Gastrocnemius medialis (tissue), 4 donors: Measurements from ENCODE around the gene EFEMP1. TPM values are rescaled to one million over a fixed set of nuclear protein-coding genes. Genes with fewer than 3 reads are reported as not detected.

Source experiments
- ATAC-seq, 2 donors: fragments of 150-250 bp; one replicate each; pipeline ENCODE4 v1.9.1; 2016
- DNase-seq, 2 donors: peaks; one replicate each; pipeline ENCODE4 v3.0.0-alpha.2; 2019
- H3K27ac ChIP-seq, 4 donors: fragments of 200-600 bp; sonication (generic); 1 replicate in 1 of 4; 2 replicates in 3 of 4; pipeline ENCODE4 v1.5.1; 2016 to 2018; ENCODE audit warnings: mild to moderate bottlenecking in 2 of 4, moderate library complexity in 1 of 4
- H3K27me3 ChIP-seq, 3 donors: fragments of 200-600 bp; sonication (generic) in 2 of 3; 1 replicate in 1 of 3; 2 replicates in 2 of 3; pipeline versions ENCODE4 v1.5.1 to v1.6.0; 2016 to 2019; ENCODE audit warnings: mild to moderate bottlenecking in 1 of 3, moderate library complexity in 1 of 3
- H3K36me3 ChIP-seq, 2 donors: fragments of 200-600 bp; sonication (generic) in 1 of 2; one replicate each; pipeline ENCODE4 v1.5.1; 2017 to 2018
- H3K4me1 ChIP-seq, 2 donors: fragments of 200-600 bp; sonication (generic) in 1 of 2; one replicate each; pipeline ENCODE4 v1.5.1; 2016 to 2017; ENCODE audit warnings: mild to moderate bottlenecking in 2 of 2
- H3K4me3 ChIP-seq, 4 donors: fragments of 200-600 bp; sonication (generic) in 3 of 4; 1 replicate in 1 of 4; 2 replicates in 3 of 4; pipeline ENCODE4 v1.5.1; 2016 to 2019; ENCODE audit warnings: mild to moderate bottlenecking in 2 of 4
- H3K9me3 ChIP-seq, 3 donors: fragments of 200-600 bp; sonication (generic) in 2 of 3; 1 replicate in 1 of 3; 2 replicates in 2 of 3; pipeline ENCODE4 v1.5.1; 2016 to 2019
- POLR2A ChIP-seq, 2 donors: fragments of 450-650 bp; IDR thresholded peaks; one replicate each; pipeline ENCODE4 v1.6.1; 2017; ENCODE audit warnings: antibody characterized with exemption in 2 of 2, mild to moderate bottlenecking in 2 of 2, moderate library complexity in 2 of 2
- in situ Hi-C, 4 donors: fragments of 200-750 bp; cut with MboI; loops; one replicate each; pipeline versions ENCODE4 v1.15.0 to v1.8.0; 2017; ENCODE audit warnings: low sequenced_read_pairs in 4 of 4
- intact Hi-C: fragments of 100-400 bp; cut with DNase I; formaldehyde crosslinking; loops from one replicate; pipeline ENCODE4 v1.15.1; 2023; ENCODE audit warnings: low total_unique reads
- total RNA-seq, 4 donors: library from RNA; depleted of rRNA; stranded (reverse); fragments of >200 nt; gene quantifications; one replicate each; pipeline versions ENCODE4 v1.1.0 to v1.2.3, GENCODE V29; 2016
- TF ChIP-seq, protein P1 (sequence below), 5 experiments: fragments of 450-650 bp in 3 of 5; fragments of 200-600 bp in 2 of 5; sonication (generic) in 2 of 5; IDR thresholded peaks in 4 of 5; conservative IDR thresholded peaks in 1 of 5; 1 replicate in 4 of 5; 2 replicates in 1 of 5; pipeline ENCODE4 v1.5.1; 2016 to 2019; ENCODE audit warnings: antibody characterized with exemption in 5 of 5, mild to moderate bottlenecking in 3 of 5, moderate library complexity in 3 of 5

The EFEMP1 gene
- total RNA-seq, 4 donors from 2014 or later = 1.5 to 30.1 (median 20.8) TPM

DNA sequence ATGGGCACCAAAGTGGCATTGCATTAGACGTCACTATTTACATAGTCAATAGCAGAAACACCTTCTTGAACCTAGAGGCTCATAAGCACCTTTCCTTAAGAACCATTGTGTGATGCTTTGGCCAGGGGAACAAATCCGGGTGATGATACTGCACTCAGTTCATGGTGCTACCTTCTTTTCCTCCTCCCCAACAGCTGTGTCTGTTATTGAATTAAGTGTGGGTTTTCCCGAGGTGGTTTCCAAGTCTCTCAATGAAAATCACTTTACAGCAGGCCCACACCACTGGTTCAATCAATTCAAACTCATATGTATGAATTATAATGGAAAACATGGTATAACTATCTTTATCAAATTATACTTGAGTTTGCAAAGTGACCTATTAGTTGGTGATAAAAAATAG is 9.3 kb upstream of the EFEMP1 start:
- H3K4me1 ChIP-seq = no peaks in the 10 kb centered on the region
- ATAC-seq = no peak
- H3K27ac ChIP-seq = no peak overlapping the region
- no peaks in the 10 kb centered on the region for H3K27me3 ChIP-seq
- H3K4me3 ChIP-seq = no peak overlapping the region
- DNase-seq = no peak
- no peaks in the 10 kb centered on the region for H3K9me3 ChIP-seq
- intact Hi-C loops (no loop called here), in situ Hi-C loops (no loop called here)
- H3K36me3 ChIP-seq = no peaks in the 10 kb centered on the region
- no peak for TF ChIP-seq POLR2A (IDR thresholded peaks at IDR 0.05)
- TF ChIP-seq, protein P1, sequence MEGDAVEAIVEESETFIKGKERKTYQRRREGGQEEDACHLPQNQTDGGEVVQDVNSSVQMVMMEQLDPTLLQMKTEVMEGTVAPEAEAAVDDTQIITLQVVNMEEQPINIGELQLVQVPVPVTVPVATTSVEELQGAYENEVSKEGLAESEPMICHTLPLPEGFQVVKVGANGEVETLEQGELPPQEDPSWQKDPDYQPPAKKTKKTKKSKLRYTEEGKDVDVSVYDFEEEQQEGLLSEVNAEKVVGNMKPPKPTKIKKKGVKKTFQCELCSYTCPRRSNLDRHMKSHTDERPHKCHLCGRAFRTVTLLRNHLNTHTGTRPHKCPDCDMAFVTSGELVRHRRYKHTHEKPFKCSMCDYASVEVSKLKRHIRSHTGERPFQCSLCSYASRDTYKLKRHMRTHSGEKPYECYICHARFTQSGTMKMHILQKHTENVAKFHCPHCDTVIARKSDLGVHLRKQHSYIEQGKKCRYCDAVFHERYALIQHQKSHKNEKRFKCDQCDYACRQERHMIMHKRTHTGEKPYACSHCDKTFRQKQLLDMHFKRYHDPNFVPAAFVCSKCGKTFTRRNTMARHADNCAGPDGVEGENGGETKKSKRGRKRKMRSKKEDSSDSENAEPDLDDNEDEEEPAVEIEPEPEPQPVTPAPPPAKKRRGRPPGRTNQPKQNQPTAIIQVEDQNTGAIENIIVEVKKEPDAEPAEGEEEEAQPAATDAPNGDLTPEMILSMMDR (IDR thresholded peaks at IDR 0.05 in 4 of 5, conservative IDR thresholded peaks at IDR 0.05 in 1 of 5) = no peak

DNA sequence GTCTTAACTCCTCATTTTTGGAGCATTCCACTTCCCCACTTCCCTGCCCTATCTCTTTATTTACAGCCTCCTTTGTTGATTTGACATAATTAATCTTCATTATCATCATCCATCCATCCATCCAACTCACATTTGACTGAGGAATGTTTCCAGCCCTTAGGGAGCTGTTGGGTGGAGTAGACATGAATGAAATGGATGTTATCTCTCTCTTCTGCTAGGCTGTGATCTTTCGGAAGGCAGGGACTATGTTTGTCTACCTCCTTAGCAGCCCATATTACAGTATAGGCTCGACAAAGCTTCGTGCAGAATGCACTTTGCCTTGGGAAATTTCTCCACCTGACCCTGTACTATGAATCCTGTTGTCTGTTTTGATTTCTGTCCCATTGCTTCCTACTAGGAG is 7.7 kb upstream of the EFEMP1 start:
- DNase-seq (no peak), ATAC-seq (no peak)
- Histone ChIP-seq H3K27me3 (no peaks in the 10 kb centered on the region), H3K9me3 (no peaks in the 10 kb centered on the region), H3K4me3 (no peak overlapping the region), H3K27ac (no peak overlapping the region), H3K4me1 (no peaks in the 10 kb centered on the region), H3K36me3 (no peaks in the 10 kb centered on the region)
- intact Hi-C loops (no loop called here), in situ Hi-C loops (no loop called here)
- TF ChIP-seq POLR2A (IDR thresholded peaks at IDR 0.05) = no peak
- TF ChIP-seq, protein P1 (IDR thresholded peaks at IDR 0.05 in 4 of 5, conservative IDR thresholded peaks at IDR 0.05 in 1 of 5) = no peak

GRCh38 chr2:55929476-55929875 is 5.9 kb upstream of the EFEMP1 start:
- ATAC-seq = no peak
- Histone ChIP-seq H3K27ac (no peak overlapping the region), H3K4me3 (no peak overlapping the region), H3K9me3 (no peaks in the 10 kb centered on the region), H3K4me1 (no peaks in the 10 kb centered on the region), H3K36me3 (no peaks in the 10 kb centered on the region), H3K27me3 (peaks cover 6 to 10% (median 7%) of the 10 kb centered on the region in 3 donors)
- in situ Hi-C loops (no loop called here), intact Hi-C loops (no loop called here)
- DNase-seq = no peak
- TF ChIP-seq, protein P1 (IDR thresholded peaks at IDR 0.05 in 4 of 5, conservative IDR thresholded peaks at IDR 0.05 in 1 of 5) = no peak
- TF ChIP-seq POLR2A (IDR thresholded peaks at IDR 0.05) = no peak

- no peaks in the 10 kb centered on the region for H3K9me3 ChIP-seq
- H3K27me3 ChIP-seq = peaks cover 9 to 23% (median 22%) of the 10 kb centered on the region in 3 donors
- TF ChIP-seq, protein P1 (IDR thresholded peaks at IDR 0.05 in 4 of 5, conservative IDR thresholded peaks at IDR 0.05 in 1 of 5) = no peak
- no peak for TF ChIP-seq POLR2A (IDR thresholded peaks at IDR 0.05)
- H3K36me3 ChIP-seq = no peaks in the 10 kb centered on the region
- DNase-seq = no peak
- in situ Hi-C loops = no loop called here
- intact Hi-C loops = no loop called here
- no peak for ATAC-seq
- H3K27ac ChIP-seq = no peak overlapping the region
- no peak overlapping the region for H3K4me3 ChIP-seq
- peaks cover 3 to 8% of the 10 kb centered on the region in 2 donors for H3K4me1 ChIP-seq
Observed at GRCh38 chr2:55926974-55927373, 3.4 kb upstream of the EFEMP1 start.

- in situ Hi-C loops = no loop called here
- Histone ChIP-seq H3K9me3 (no peaks in the 10 kb centered on the region), H3K36me3 (no peaks in the 10 kb centered on the region), H3K4me1 (peaks cover 3 to 8% of the 10 kb centered on the region in 2 donors), H3K27me3 (peaks cover 9 to 23% (median 22%) of the 10 kb centered on the region in 3 donors), H3K4me3 (no peak overlapping the region), H3K27ac (no peak overlapping the region)
- TF ChIP-seq, protein P1 (IDR thresholded peaks at IDR 0.05 in 4 of 5, conservative IDR thresholded peaks at IDR 0.05 in 1 of 5) = no peak
- TF ChIP-seq POLR2A (IDR thresholded peaks at IDR 0.05) = no peak
- intact Hi-C loops = no loop called here
- DNase-seq (no peak), ATAC-seq (no peak)
Observed at GRCh38 chr2:55926246-55926645, 2.7 kb upstream of the EFEMP1 start.
